GM13977 (cell line): ENCODE measurements around the gene NMU.
"Not testable (repeated sequence)": the region's sequence is repeated elsewhere in the genome, so short reads cannot be mapped to it uniquely, and the experiment has no call there.

Source experiments
- DNase-seq: peaks from one replicate; pipeline ENCODE4 v3.0.0; 2012; ENCODE audit warnings: low spot score
- in situ Hi-C: fragments of 300-500 bp; cut with MboI; formaldehyde crosslinking; loops from one replicate; pipeline ENCODE4 v1.12.0; 2022; ENCODE audit warnings: low sequenced_read_pairs, low pct_unique_long_range_greater_than_20kb, mixed read lengths, inconsistent platforms; ENCODE audit not compliant: unreplicated experiment
- TF ChIP-seq, protein P1 (sequence below): IDR thresholded peaks from 2 replicates; pipeline ENCODE4 v1.5.1; 2012; ENCODE audit warnings: mild to moderate bottlenecking, control low read depth; ENCODE audit not compliant: insufficient read depth; ENCODE audit errors: extremely low read depth, missing control alignments

NMU gene

DNA sequence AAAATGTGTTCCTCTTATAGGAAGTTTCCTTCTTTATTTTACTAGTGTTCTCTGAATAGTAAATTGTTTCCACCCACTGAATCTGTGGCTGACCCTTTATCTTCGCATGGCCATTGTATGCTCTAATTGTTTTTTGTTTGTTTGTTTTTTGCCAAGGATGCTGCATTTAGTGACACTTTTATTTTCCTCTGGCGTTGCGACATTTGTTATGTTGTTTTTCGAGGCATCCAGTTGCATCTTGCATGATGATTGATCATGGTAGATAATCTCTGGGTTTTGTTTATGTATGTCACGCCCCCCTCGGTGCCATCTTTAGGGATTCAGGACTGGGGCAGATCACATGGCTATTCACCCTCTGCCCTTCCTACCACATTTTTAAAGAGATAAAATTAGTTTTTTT lies 2.2 kb downstream of the NMU start:
- DNase-seq, result no peak
- TF ChIP-seq, protein P1, sequence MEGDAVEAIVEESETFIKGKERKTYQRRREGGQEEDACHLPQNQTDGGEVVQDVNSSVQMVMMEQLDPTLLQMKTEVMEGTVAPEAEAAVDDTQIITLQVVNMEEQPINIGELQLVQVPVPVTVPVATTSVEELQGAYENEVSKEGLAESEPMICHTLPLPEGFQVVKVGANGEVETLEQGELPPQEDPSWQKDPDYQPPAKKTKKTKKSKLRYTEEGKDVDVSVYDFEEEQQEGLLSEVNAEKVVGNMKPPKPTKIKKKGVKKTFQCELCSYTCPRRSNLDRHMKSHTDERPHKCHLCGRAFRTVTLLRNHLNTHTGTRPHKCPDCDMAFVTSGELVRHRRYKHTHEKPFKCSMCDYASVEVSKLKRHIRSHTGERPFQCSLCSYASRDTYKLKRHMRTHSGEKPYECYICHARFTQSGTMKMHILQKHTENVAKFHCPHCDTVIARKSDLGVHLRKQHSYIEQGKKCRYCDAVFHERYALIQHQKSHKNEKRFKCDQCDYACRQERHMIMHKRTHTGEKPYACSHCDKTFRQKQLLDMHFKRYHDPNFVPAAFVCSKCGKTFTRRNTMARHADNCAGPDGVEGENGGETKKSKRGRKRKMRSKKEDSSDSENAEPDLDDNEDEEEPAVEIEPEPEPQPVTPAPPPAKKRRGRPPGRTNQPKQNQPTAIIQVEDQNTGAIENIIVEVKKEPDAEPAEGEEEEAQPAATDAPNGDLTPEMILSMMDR, result no peak
- in situ Hi-C loops, result no loop called here

DNA sequence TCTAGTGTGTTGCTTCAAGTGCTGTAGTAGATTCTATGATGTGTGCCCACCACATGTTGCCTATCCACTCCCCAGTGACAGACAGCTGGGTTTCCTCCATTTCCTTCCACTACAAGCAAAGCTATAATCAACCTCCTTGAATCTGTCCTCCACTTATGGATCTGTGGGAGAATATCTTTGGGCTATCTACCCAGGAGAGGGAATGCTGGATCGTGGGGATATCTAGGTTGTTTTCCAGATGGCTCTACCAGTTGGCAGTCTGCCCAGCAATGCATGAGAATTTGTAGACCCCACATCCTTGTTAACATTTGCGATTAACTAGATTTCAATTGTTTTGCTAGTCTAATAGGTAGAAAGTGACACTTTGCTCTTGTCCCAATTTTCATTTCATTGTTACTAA lies 10.3 kb downstream of the NMU start:
- in situ Hi-C loops, result no loop called here
- TF ChIP-seq, protein P1, result no peak
- no peak for DNase-seq

GRCh38 chr4:55624063-55624462 lies 12.0 kb downstream of the NMU start:
- DNase-seq, in situ Hi-C loops: not testable (repeated sequence)

- DNase-seq, result no peak
- TF ChIP-seq, protein P1, result no peak
- in situ Hi-C loops, result no loop called here
Observed at GRCh38 chr4:55618546-55619143, 17.5 kb downstream of the NMU start.

DNA sequence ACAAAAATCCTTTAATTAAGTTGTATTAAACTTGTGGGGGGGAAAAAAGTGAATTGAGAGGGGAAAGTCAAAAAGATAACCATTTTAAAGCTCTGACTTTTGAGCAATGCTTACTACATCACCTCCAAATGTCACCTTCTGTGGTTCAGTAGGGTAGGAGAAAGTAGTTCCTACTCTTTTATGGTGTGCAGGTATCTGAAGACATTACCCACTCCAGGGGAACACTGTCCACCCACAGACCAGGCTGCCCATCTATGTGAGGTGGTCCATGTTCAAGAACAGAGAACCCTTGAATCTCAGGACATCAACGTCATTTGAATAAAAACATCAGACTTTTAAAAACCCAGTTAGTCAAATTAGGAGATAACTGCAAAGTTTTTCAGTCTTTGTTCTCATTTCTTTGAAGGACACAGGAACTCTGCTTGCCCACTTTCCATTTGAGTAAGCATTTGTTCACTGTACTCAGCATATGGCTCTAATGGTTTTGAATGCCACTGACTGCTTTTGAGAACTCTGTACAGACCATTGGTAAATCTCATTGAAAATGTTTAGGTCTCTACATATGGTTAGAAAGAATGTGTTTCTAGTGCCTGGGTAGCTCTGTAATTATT lies 18.4 kb downstream of the NMU start:
- in situ Hi-C loops, result no loop called here
- DNase-seq, result peak; percentile 78
- TF ChIP-seq, protein P1, result no peak

DNA sequence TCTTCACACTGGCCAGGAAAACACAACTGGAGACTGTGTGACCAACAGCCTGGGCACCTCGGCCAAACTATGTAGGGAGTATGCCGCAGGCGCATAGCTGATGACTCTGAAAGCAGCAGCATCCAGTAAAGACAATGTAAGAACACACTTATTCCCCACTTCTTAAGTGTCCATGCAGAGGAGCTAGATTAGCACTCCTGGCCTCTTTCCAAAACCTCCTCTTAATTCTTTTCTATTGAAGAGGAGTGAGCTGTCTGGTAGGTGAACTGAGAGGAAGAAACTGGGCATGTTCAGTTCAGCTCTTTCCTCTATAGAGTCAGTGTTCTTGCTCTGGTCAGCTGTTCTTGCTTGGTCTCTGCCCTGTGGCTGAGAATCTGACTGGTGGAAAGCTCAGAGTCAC lies 21.1 kb downstream of the NMU start:
- TF ChIP-seq, protein P1, result no peak
- in situ Hi-C loops, result no loop called here
- no peak for DNase-seq

DNA sequence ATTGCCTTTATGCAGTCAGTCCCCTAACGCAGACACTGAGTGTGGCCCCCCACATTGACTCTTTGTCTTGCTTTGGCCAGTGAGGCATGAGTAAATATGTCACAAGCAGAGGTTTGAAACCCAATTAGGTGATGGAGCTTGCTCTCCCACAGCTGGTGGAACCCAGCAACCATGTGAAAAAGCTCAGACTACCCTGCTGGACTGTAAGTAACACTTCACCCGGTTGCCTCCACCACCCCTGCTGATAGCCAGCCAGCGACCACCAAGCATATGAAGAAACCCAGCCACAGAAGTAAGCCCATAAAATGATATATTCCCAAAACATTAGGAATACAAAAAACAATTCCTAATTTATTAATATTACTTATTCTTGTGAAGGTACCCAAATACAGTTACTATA lies 22.5 kb downstream of the NMU start:
- in situ Hi-C loops, result no loop called here
- DNase-seq, result no peak
- TF ChIP-seq, protein P1, result no peak
